CD4-positive, alpha-beta T cell treated with Interleukin-6 for 4 hours (primary cell): ENCODE data around the gene LDLRAD4.
A peak's percentile ranks its signal among the peaks of the same experiment; 100 is the strongest.

Experiments used
- DNase-seq: peaks from one replicate; pipeline ENCODE4 v3.0.0-alpha.2; 2020; ENCODE audit warnings: mixed read lengths

LDLRAD4 gene

DNA sequence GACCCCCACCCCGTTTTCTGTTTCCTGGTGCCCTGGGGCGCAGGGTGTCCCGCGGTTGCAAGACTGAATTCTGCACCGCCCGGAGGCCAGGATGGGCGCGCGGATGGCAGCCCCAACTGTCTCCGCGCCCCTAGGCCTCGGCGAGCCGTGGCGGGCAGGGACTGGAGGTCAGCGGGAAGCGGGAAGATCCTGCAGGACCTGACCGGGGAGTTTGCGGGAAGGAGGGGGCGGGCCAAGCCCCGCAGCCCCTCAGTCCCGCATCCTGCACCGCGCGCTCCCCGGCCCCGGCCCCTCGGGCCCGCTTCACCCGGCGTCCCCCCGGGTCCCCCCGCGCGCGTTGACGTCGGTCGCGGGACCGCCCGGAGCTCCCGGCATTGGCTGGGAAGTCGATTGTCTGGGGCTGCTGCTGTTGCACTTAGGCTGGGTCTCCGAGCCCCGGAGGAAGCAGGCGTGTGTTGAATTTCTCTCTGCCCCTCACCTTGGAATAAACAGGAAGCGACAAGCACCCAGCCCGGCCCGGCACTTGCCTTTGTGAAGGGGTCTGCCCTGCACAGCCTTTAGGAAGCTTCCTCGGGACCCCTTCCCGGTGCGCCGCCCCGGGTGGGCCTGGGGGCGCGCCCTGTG is at the start of gene LDLRAD4:
LDLRAD4 (plus strand) TSS at position 393 of the 624 bp plus-strand sequence.
- peak; percentile 70 for DNase-seq

DNA sequence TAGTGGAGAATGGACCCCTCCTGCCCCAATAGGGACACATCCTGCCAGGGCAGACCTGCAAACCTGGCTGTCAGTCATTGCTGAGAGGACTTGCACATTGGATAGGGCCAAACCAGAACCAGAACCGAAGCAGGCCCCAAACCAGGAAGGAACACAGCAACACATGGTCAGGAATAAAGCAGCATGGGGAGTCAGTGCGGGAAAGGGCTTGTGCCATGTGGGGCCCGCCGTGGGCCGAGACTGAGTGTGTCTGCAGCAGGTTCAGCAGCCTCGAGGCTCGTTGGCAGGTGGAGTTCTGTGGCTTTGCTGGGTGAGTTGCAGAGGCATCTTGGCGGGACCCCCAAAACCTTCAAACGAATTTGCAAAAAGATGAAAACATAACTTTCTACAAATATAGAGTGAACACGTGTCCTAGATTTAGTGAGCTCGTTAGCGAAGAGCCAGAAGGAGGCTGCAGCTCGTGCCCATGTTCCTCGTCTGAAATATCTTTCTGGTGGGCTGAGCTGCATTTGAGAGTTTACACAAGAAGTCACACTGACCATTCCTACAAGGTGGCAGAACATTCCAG is 44.9 kb upstream of the LDLRAD4 start:
- no peak for DNase-seq

GRCh38 chr18:13175266-13175665 is 43.3 kb upstream of the LDLRAD4 start:
- no peak for DNase-seq

DNA sequence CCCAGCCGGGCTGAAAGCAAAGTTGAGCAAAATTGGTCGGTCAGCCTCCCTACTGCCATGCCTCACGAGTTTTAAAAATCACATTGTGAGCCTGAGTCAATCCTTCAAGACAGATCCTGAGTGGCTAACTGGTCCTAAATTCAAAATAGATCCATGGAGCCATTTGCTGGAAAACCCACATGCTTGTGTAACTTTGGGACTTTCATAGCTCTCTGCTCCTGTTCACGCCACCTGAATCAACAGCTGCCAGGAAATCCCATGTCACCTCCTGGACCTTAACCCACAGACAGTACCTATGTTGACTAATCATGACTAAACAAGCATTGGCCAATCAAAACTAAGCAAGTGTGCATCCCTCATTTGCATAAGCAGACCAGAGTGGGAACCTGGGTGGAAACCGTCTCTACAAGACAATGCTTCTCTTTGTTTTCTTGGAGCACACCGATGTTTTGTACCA is 42.8 kb upstream of the LDLRAD4 start:
- DNase-seq, result no peak

- no peak for DNase-seq
These were observed 41.7 kb upstream of the LDLRAD4 start for GRCh38 chr18:13176847-13177246.

DNA sequence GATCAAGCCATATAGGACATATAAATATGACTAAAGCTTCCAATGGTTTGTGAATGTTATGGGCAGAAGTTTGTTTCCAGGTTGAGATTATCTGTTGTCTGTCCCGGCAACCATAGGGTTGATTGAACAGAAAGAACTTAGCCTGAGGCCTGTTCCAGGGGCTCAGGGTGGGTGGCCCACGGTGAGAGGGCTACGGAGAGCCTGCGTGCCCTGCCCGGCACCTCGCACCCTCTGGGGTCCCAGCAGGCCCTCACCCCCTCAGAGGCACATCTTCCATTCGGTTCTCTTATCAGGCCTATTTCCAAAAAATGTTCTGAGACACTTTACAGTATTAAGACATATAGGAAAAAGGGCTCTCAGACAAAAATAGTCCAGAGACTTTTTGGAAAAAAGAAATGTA is 40.4 kb upstream of the LDLRAD4 start:
- no peak for DNase-seq

- DNase-seq, result no peak
These were observed 39.6 kb upstream of the LDLRAD4 start for GRCh38 chr18:13178976-13179375.

- DNase-seq, result no peak
These were observed 38.9 kb upstream of the LDLRAD4 start for GRCh38 chr18:13179566-13180113.

DNA sequence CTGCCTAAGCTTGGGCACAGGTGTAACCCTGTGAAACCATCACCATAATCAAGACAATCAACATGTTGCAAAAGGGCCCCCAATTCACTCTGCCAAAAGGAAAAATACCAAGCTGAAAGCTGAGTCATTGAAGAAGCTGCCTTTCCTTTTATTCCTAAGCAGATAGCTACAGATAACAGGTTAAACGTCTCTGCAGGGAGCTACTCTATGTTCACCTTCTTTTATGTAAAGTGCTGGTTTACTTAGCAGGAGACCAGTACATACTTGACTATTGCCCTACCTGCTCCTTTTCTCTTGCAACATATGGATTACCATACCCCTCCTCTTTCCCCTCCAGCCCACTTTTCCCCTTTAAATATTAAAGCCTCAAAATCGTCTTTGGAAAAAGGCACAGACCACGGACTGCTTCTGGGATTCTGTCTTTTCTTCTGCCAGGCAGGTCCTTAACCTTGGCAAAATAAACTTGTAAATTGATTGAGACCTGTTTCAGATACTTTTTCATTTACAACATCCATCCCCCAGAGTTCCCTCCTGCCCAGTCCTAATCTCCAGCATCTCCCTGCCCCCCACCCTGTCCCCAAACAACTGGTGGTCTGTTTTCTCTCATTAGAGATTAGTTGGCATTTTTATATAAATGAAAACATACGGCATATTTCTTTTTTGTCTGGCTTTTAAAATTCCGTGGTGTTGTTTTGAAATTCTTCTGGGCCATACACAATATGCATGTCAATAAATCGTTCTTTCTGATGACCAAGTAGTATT is 37.8 kb upstream of the LDLRAD4 start:
- no peak for DNase-seq

- DNase-seq, result no peak
These were observed 36.8 kb upstream of the LDLRAD4 start for GRCh38 chr18:13181765-13182164.

GRCh38 chr18:13183359-13183758 is 35.2 kb upstream of the LDLRAD4 start:
- no peak for DNase-seq

GRCh38 chr18:13183790-13184189 is 34.8 kb upstream of the LDLRAD4 start:
- no peak for DNase-seq

GRCh38 chr18:13184396-13184795 is 34.2 kb upstream of the LDLRAD4 start:
- DNase-seq, result no peak

DNA sequence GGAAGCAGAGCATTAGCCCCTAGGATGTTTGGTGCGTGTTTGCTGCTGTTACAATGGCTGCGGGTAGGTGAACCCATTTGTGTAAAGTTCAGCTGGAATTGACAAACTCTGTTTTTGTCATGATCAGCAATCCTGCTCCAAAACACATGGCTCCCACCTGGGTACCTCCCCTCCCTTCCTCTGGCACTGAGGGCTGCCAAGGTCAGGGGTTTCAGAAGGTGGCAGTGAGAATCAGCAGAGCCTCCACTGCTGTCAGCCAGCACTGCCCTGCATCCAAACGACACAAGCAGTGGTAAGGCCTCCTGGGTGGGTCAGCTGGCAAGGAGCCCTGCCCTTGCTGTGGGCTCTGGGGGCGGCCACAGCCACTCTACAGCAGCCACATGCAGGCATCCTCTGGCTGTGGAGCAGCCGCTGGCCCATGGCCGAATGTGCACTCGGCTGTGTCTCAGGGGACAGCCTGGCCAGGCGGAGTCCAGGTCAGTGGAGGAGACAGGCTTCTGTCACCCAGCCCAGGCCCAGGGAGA is 32.8 kb upstream of the LDLRAD4 start:
- DNase-seq, result no peak

DNA sequence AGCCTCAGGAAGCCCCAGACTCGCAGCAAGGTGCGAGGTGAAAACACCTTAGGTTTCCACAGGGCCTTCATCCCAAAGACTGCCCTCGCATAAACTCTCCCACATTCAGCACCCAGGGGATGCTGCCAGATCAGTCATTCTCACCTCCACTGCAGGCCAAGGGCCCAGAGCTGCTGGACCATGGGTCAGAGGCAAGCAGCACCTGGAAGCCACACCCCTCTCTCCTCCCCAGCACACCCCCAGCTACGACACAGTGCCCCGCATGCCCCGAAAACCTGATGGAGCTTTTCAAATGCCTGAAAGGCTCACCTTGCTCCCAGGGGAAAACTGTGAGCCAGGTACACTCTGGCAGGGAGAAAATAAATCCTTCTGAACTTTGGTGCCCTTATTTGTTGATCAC is 31.9 kb upstream of the LDLRAD4 start:
- no peak for DNase-seq

DNA sequence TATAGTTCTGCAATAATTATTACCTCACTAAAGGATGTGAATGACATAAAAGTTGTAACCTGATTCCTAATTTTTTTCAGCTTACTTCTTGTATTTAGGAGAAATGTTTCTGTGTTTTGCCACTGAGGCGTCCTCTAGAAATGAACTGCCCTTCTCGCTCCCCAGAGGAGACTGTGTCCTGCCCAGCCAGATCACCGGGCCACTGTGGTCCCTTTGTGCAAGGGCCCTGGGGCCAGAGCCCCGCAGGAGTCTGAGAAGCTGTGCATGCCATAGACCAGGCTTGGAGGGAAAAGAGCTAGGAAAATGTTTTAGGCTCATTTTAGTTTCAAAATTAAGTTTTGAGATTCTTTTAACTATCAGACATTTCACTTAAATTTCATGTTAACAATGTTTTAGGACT is 31.1 kb upstream of the LDLRAD4 start:
- no peak for DNase-seq

- DNase-seq, result no peak
These were observed 27.5 kb upstream of the LDLRAD4 start for GRCh38 chr18:13191031-13191430.

- no peak for DNase-seq
These were observed 26.8 kb upstream of the LDLRAD4 start for GRCh38 chr18:13191779-13192178.

DNA sequence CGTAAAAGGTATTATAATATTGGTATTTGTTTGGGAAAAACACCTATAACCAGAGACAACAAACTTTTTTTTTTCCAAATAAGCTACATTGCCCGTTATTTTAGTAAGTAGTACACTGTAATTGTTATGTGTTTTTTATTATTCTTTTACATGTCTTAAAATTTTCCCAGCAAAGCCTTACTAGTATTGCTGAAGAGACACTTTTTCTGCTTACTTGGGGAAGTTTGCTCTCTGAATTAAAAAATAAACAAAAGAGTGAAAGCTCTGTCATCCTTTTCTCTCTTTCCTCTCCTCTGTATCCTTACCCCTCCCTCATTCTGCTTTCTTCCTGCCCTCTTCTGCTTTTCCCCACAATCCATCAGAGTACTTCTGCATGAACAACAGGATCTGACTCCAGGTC is 25.6 kb upstream of the LDLRAD4 start:
- DNase-seq, result no peak

GRCh38 chr18:13194239-13194638 is 24.3 kb upstream of the LDLRAD4 start:
- DNase-seq, result no peak

GRCh38 chr18:13198701-13199100 is 19.9 kb upstream of the LDLRAD4 start:
- no peak for DNase-seq

- DNase-seq, result no peak
These were observed 19.4 kb upstream of the LDLRAD4 start for GRCh38 chr18:13199169-13199568.

- DNase-seq, result no peak
These were observed 17.3 kb upstream of the LDLRAD4 start for GRCh38 chr18:13201292-13201691.

- no peak for DNase-seq
These were observed 16.0 kb upstream of the LDLRAD4 start for GRCh38 chr18:13202571-13202970.
